Transverse colon (tissue), 4 donors: ENCODE data around the gene DCUN1D3. TPM values are rescaled to one million over a fixed set of nuclear protein-coding genes. Genes with fewer than 3 reads are reported as not detected.

Source experiments
- DNase-seq: peaks from one replicate; pipeline ENCODE4 v3.0.0-alpha.2; 2019
- H3K27ac ChIP-seq, 4 donors: fragments of 200-600 bp; sonication (generic); 2 replicates each; pipeline ENCODE4 v1.5.1; 2016 to 2018; ENCODE audit warnings: inconsistent platforms in 4 of 4
- H3K27me3 ChIP-seq: fragments of 200-600 bp; sonication (generic); 2 replicates; pipeline ENCODE4 v1.5.1; 2017; ENCODE audit warnings: inconsistent platforms
- H3K36me3 ChIP-seq, 4 donors: fragments of 200-600 bp; sonication (generic); 2 replicates each; pipeline ENCODE4 v1.5.1; 2017 to 2019; ENCODE audit warnings: inconsistent platforms in 4 of 4
- H3K4me1 ChIP-seq, 4 donors: fragments of 200-600 bp; sonication (generic); 2 replicates each; pipeline ENCODE4 v1.5.1; 2017 to 2020; ENCODE audit warnings: inconsistent platforms in 4 of 4
- H3K4me3 ChIP-seq, 4 donors: fragments of 200-600 bp; sonication (generic); 1 replicate in 1 of 4; 2 replicates in 3 of 4; pipeline versions ENCODE4 v1.5.1 to v1.6.1; 2017 to 2019; ENCODE audit warnings: inconsistent platforms in 4 of 4
- H3K9me3 ChIP-seq, 2 donors: fragments of 200-600 bp; sonication (generic); 2 replicates each; pipeline ENCODE4 v1.5.1; 2017 to 2019; ENCODE audit warnings: inconsistent platforms in 2 of 2
- CTCF ChIP-seq, 5 experiments: fragments of 200-600 bp in 3 of 5; fragments of 450-650 bp in 2 of 5; sonication (generic) in 3 of 5; IDR thresholded peaks; 1 replicate in 2 of 5; 2 replicates in 3 of 5; pipeline ENCODE4 v1.5.1; 2016 to 2017; ENCODE audit warnings: antibody characterized with exemption in 5 of 5, inconsistent platforms in 3 of 5, mild to moderate bottlenecking in 2 of 5, moderate library complexity in 1 of 5
- EP300 ChIP-seq: sonication (generic); formaldehyde crosslinking; IDR thresholded peaks from one replicate; pipeline ENCODE4 v1.6.1; 2017; ENCODE audit warnings: antibody characterized with exemption, low read depth
- POLR2A ChIP-seq: fragments of 450-650 bp; IDR thresholded peaks from one replicate; pipeline ENCODE4 v1.6.1; 2016; ENCODE audit warnings: antibody characterized with exemption, mild to moderate bottlenecking, moderate library complexity
- POLR2AphosphoS5 ChIP-seq, 3 donors: sonication (generic); formaldehyde crosslinking; IDR thresholded peaks; one replicate each; pipeline ENCODE4 v1.6.1; 2016; ENCODE audit warnings: antibody characterized with exemption in 3 of 3
- WGBS, 2 donors: methylation state at CpG; one replicate each; pipeline ENCODE4 v1.1.5; 2018; ENCODE audit warnings: low coverage in 1 of 2; 5-methylcytosine and 5-hydroxymethylcytosine counted together
- in situ Hi-C, 4 donors: fragments of 200-750 bp; cut with MboI; loops; one replicate each; pipeline versions ENCODE4 v1.15.0 to v1.15.1; 2017; ENCODE audit warnings: low sequenced_read_pairs in 3 of 4, low pct_ligation_motif_present in 1 of 4, low pct_unique_long_range_greater_than_20kb in 1 of 4
- intact Hi-C: fragments of 100-400 bp; cut with DNase I; formaldehyde crosslinking; loops from one replicate; pipeline ENCODE4 v1.15.1; 2023; ENCODE audit warnings: low total_unique reads
- total RNA-seq, 4 donors: library from RNA; depleted of rRNA; stranded (reverse); fragments of >200 nt; gene quantifications; one replicate each; pipeline ENCODE4 v1.1.0, GENCODE V29; 2016

DCUN1D3 gene
- total RNA-seq, 4 donors from 2014 or later, result 5.6 to 47.6 (median 10.5) TPM

- H3K27ac ChIP-seq, result no peak overlapping the region
- intact Hi-C loops (loop anchor here (5.0 kb wide), 1 partner anchor 47 kb away; the partner anchor contains the start of genes DCUN1D3 and LYRM1), in situ Hi-C loops (loop anchor here in 2 of 4 donors (5.0 kb wide), 3 partner anchors 47 to 232 kb away; partner anchors contain the start of genes DCUN1D3 (in 1 of the 2) and LYRM1 (in 1 of the 2))
- WGBS, 2 donors, result 89 to 100% methylated on average over 2 of the region's 2 CpGs
- peaks cover 2 to 25% (median 19%) of the 10 kb centered on the region in 4 donors for H3K4me1 ChIP-seq
- no peaks in the 10 kb centered on the region for H3K36me3 ChIP-seq
- H3K4me3 ChIP-seq, result no peak overlapping the region
- H3K9me3 ChIP-seq, result no peaks in the 10 kb centered on the region
- no peak for DNase-seq
- TF ChIP-seq POLR2A (no peak), CTCF (IDR thresholded peaks at IDR 0.05) (no peak), EP300 (no peak), POLR2AphosphoS5 (IDR thresholded peaks at IDR 0.05) (no peak)
- no peaks in the 10 kb centered on the region for H3K27me3 ChIP-seq
Measured at GRCh38 chr16:20854963-20855362, 45.2 kb downstream of the DCUN1D3 start.

GRCh38 chr16:20853981-20854620 is 46.1 kb downstream of the DCUN1D3 start:
- in situ Hi-C loops, result loop anchor here in 2 of 4 donors (5.0 kb wide), 3 partner anchors 48 to 233 kb away; partner anchors contain the start of genes DCUN1D3 (in 1 of the 2) and LYRM1 (in 1 of the 2)
- intact Hi-C loops, result loop anchor here (5.0 kb wide), 1 partner anchor 48 kb away; the partner anchor contains the start of genes DCUN1D3 and LYRM1
- Histone ChIP-seq H3K27ac (no peak overlapping the region), H3K36me3 (no peaks in the 10 kb centered on the region), H3K9me3 (no peaks in the 10 kb centered on the region), H3K27me3 (no peaks in the 10 kb centered on the region), H3K4me1 (peaks cover 3 to 28% (median 19%) of the 10 kb centered on the region in 4 donors), H3K4me3 (no peak overlapping the region)
- no peak for TF ChIP-seq CTCF (IDR thresholded peaks at IDR 0.05)
- TF ChIP-seq POLR2AphosphoS5 (IDR thresholded peaks at IDR 0.05), result no peak
- TF ChIP-seq EP300, result no peak
- no peak for TF ChIP-seq POLR2A
- DNase-seq, result no peak
- WGBS, 2 donors, result 86 to 92% methylated on average over 2 to 3 of the region's 3 CpGs

GRCh38 chr16:20853143-20853542 is 47.0 kb downstream of the DCUN1D3 start:
- Histone ChIP-seq H3K27ac (no peak overlapping the region), H3K9me3 (no peaks in the 10 kb centered on the region), H3K36me3 (no peaks in the 10 kb centered on the region), H3K27me3 (no peaks in the 10 kb centered on the region), H3K4me1 (peaks cover 3 to 28% (median 19%) of the 10 kb centered on the region in 4 donors), H3K4me3 (no peak overlapping the region)
- 93% methylated on average over 4 to 5 of the region's 5 CpGs for WGBS, 2 donors
- in situ Hi-C loops (loop anchor here in 2 of 4 donors (5.0 kb wide), 3 partner anchors 49 to 234 kb away; partner anchors contain the start of genes DCUN1D3 (in 1 of the 2) and LYRM1 (in 1 of the 2)), intact Hi-C loops (loop anchor here (5.0 kb wide), 1 partner anchor 49 kb away; the partner anchor contains the start of genes DCUN1D3 and LYRM1)
- DNase-seq, result no peak
- no peak for TF ChIP-seq EP300
- no peak for TF ChIP-seq POLR2AphosphoS5 (IDR thresholded peaks at IDR 0.05)
- TF ChIP-seq CTCF (IDR thresholded peaks at IDR 0.05), result no peak
- TF ChIP-seq POLR2A, result no peak

GRCh38 chr16:20851601-20852000 is 48.6 kb downstream of the DCUN1D3 start:
- H3K36me3 ChIP-seq, result no peaks in the 10 kb centered on the region
- TF ChIP-seq POLR2AphosphoS5 (IDR thresholded peaks at IDR 0.05) (peak; percentile 55 to 84 (median 75)), EP300 (no peak)
- peaks cover 3 to 28% (median 19%) of the 10 kb centered on the region in 4 donors for H3K4me1 ChIP-seq
- intact Hi-C loops (loop anchor here (5.0 kb wide), 1 partner anchor 51 kb away; the partner anchor contains the start of genes DCUN1D3 and LYRM1), in situ Hi-C loops (loop anchor here in 2 of 4 donors (5.0 kb wide), 3 partner anchors 51 to 236 kb away; partner anchors contain the start of genes DCUN1D3 (in 1 of the 2) and LYRM1 (in 1 of the 2))
- H3K27me3 ChIP-seq, result no peaks in the 10 kb centered on the region
- H3K9me3 ChIP-seq, result no peaks in the 10 kb centered on the region
- peak; percentile 66 for DNase-seq
- H3K27ac ChIP-seq, result peak overlapping the region; percentile 62 to 75 (median 64)
- no peak overlapping the region for H3K4me3 ChIP-seq
- WGBS, 2 donors, result 26% methylated on average over 2 of the region's 2 CpGs; no CpG with 5 or more reads in 1 of the 2 donors
